Mesodermal cell (in vitro differentiated cells): Measurements from ENCODE around the gene SIVA1.
A peak's percentile ranks its signal among the peaks of the same experiment; 100 is the strongest.

Experiments used
- H3K27ac ChIP-seq: 2 replicates; pipeline ENCODE4 v1.7.0; 2013; ENCODE audit warnings: mild to moderate bottlenecking, low read depth, low read length, moderate library complexity; ENCODE audit not compliant: severe bottlenecking
- H3K36me3 ChIP-seq: 2 replicates; pipeline ENCODE4 v1.7.1; 2013; ENCODE audit warnings: mild to moderate bottlenecking, low read length, moderate library complexity; ENCODE audit not compliant: control insufficient read depth, insufficient read depth
- H3K4me1 ChIP-seq: one replicate; pipeline ENCODE4 v1.7.1; 2013; ENCODE audit warnings: mild to moderate bottlenecking, low read length; ENCODE audit not compliant: insufficient read depth, control insufficient read depth, poor library complexity, severe bottlenecking
- H3K4me3 ChIP-seq: 2 replicates; pipeline ENCODE4 v1.7.0; 2013; ENCODE audit warnings: low read length, control low read depth, mild to moderate bottlenecking; ENCODE audit not compliant: insufficient read depth, poor library complexity, severe bottlenecking; ENCODE audit errors: extremely low read depth
- H3K9me3 ChIP-seq: 2 replicates; pipeline ENCODE4 v1.7.1; 2013; ENCODE audit warnings: mild to moderate bottlenecking, low read length, moderate library complexity; ENCODE audit not compliant: control insufficient read depth
- WGBS, 2 experiments: methylation state at CpG; one replicate each; pipeline ENCODE4 v1.1.5; 2013; ENCODE audit warnings: missing lambda C conversion rate in 2 of 2; ENCODE audit not compliant: insufficient coverage in 2 of 2; 5-methylcytosine and 5-hydroxymethylcytosine counted together

The SIVA1 gene

GRCh38 chr14:104754213-104754851, 1.4 kb downstream of the SIVA1 start:
- H3K36me3 ChIP-seq: peaks cover 48% of the 10 kb centered on the region
- H3K4me1 ChIP-seq: peaks cover 12% of the 10 kb centered on the region
- H3K27ac ChIP-seq: no peak overlapping the region
- H3K9me3 ChIP-seq: peaks cover 5% of the 10 kb centered on the region
- WGBS, 2 experiments: 84 to 88% methylated on average over 11 to 12 of the region's 13 CpGs
- H3K4me3 ChIP-seq: peak overlapping the region; percentile 81

- Histone ChIP-seq H3K9me3 (peaks cover 5% of the 10 kb centered on the region), H3K4me1 (peaks cover 11% of the 10 kb centered on the region), H3K27ac (no peak overlapping the region), H3K36me3 (peaks cover 61% of the 10 kb centered on the region), H3K4me3 (no peak overlapping the region)
- 92 to 98% methylated on average over 11 of the region's 11 CpGs for WGBS, 2 experiments
Observed at GRCh38 chr14:104755621-104756020, 2.7 kb downstream of the SIVA1 start.

GRCh38 chr14:104756477-104757237, 3.7 kb downstream of the SIVA1 start:
- Histone ChIP-seq H3K9me3 (no peaks in the 10 kb centered on the region), H3K36me3 (peaks cover 72% of the 10 kb centered on the region), H3K27ac (no peak overlapping the region), H3K4me3 (no peak overlapping the region), H3K4me1 (peaks cover 11% of the 10 kb centered on the region)
- 93 to 97% methylated on average over 21 to 22 of the region's 27 CpGs for WGBS, 2 experiments

- H3K9me3 ChIP-seq: no peaks in the 10 kb centered on the region
- 99% methylated on average over 5 to 9 of the region's 10 CpGs for WGBS, 2 experiments
- peaks cover 77% of the 10 kb centered on the region for H3K36me3 ChIP-seq
- peaks cover 11% of the 10 kb centered on the region for H3K4me1 ChIP-seq
- H3K27ac ChIP-seq: no peak overlapping the region
- no peak overlapping the region for H3K4me3 ChIP-seq
Observed at GRCh38 chr14:104757238-104757585, 4.3 kb downstream of the SIVA1 start.

GRCh38 chr14:104757681-104758392, 4.9 kb downstream of the SIVA1 start:
- H3K27ac ChIP-seq: no peak overlapping the region
- peaks cover 83% of the 10 kb centered on the region for H3K36me3 ChIP-seq
- peaks cover 11% of the 10 kb centered on the region for H3K4me1 ChIP-seq
- WGBS, 2 experiments: 95 to 98% methylated on average over 19 of the region's 19 CpGs
- H3K4me3 ChIP-seq: no peak overlapping the region
- no peaks in the 10 kb centered on the region for H3K9me3 ChIP-seq

GRCh38 chr14:104758981-104759969, 6.3 kb downstream of the SIVA1 start:
- peaks cover 5% of the 10 kb centered on the region for H3K4me1 ChIP-seq
- peaks cover 87% of the 10 kb centered on the region for H3K36me3 ChIP-seq
- no peaks in the 10 kb centered on the region for H3K9me3 ChIP-seq
- WGBS, 2 experiments: 95 to 96% methylated on average over 23 of the region's 30 CpGs
- no peak overlapping the region for H3K27ac ChIP-seq
- no peak overlapping the region for H3K4me3 ChIP-seq

GRCh38 chr14:104765517-104765916, 12.6 kb downstream of the SIVA1 start:
- H3K4me3 ChIP-seq: no peak overlapping the region
- no peak overlapping the region for H3K27ac ChIP-seq
- peaks cover 34% of the 10 kb centered on the region for H3K36me3 ChIP-seq
- H3K4me1 ChIP-seq: peaks cover 15% of the 10 kb centered on the region
- 80 to 92% methylated on average over 1 to 2 of the region's 3 CpGs for WGBS, 2 experiments
- H3K9me3 ChIP-seq: no peaks in the 10 kb centered on the region

GRCh38 chr14:104766256-104766862, 13.4 kb downstream of the SIVA1 start:
- peaks cover 15% of the 10 kb centered on the region for H3K4me1 ChIP-seq
- H3K9me3 ChIP-seq: no peaks in the 10 kb centered on the region
- no peak overlapping the region for H3K27ac ChIP-seq
- H3K4me3 ChIP-seq: no peak overlapping the region
- H3K36me3 ChIP-seq: peaks cover 34% of the 10 kb centered on the region
- 88 to 100% methylated on average over 1 of the region's 4 CpGs for WGBS, 2 experiments

GRCh38 chr14:104766863-104767633, 14.1 kb downstream of the SIVA1 start:
- H3K36me3 ChIP-seq: peaks cover 34% of the 10 kb centered on the region
- 93 to 95% methylated on average over 11 to 12 of the region's 15 CpGs for WGBS, 2 experiments
- H3K4me1 ChIP-seq: peaks cover 15% of the 10 kb centered on the region
- H3K9me3 ChIP-seq: no peaks in the 10 kb centered on the region
- H3K27ac ChIP-seq: no peak overlapping the region
- no peak overlapping the region for H3K4me3 ChIP-seq
